Prostate gland (tissue), 2 donors: ENCODE measurements around the gene SLC1A2. TPM values are rescaled to one million over a fixed set of nuclear protein-coding genes. Genes with fewer than 3 reads are reported as not detected.

Source experiments
- DNase-seq: peaks from one replicate; pipeline ENCODE4 v3.0.0-alpha.2; 2019; ENCODE audit warnings: low spot score
- H3K27ac ChIP-seq, 2 donors: fragments of 200-600 bp; sonication (generic); 2 replicates each; pipeline ENCODE4 v1.5.1; 2017 to 2019
- H3K27me3 ChIP-seq: fragments of 200-600 bp; sonication (generic); replicated peaks from 2 replicates; pipeline ENCODE4 v1.5.1; 2019; ENCODE audit not compliant: insufficient read depth
- H3K36me3 ChIP-seq, 2 donors: fragments of 200-600 bp; sonication (generic); 1 replicate in 1 of 2; 2 replicates in 1 of 2; pipeline versions ENCODE4 v1.5.1 to v1.8.1; 2017 to 2019
- H3K4me1 ChIP-seq: fragments of 200-600 bp; sonication (generic); replicated peaks from 2 replicates; pipeline ENCODE4 v1.5.1; 2019
- H3K4me3 ChIP-seq, 2 donors: fragments of 200-600 bp; sonication (generic); 2 replicates each; pipeline ENCODE4 v1.5.1; 2017 to 2019
- H3K9me3 ChIP-seq: fragments of 200-600 bp; sonication (generic); 2 replicates; pipeline ENCODE4 v1.5.1; 2017
- POLR2A ChIP-seq: fragments of 450-650 bp; IDR thresholded peaks from one replicate; pipeline ENCODE4 v1.6.1; 2016; ENCODE audit warnings: antibody characterized with exemption, mild to moderate bottlenecking
- POLR2AphosphoS5 ChIP-seq: sonication (generic); formaldehyde crosslinking; IDR thresholded peaks from one replicate; pipeline ENCODE4 v1.6.1; 2017; ENCODE audit warnings: antibody characterized with exemption
- WGBS: methylation state at CpG from one replicate; pipeline ENCODE4 v1.1.5; 2018; 5-methylcytosine and 5-hydroxymethylcytosine counted together
- intact Hi-C: fragments of 100-400 bp; cut with DNase I; formaldehyde crosslinking; loops from one replicate; pipeline ENCODE4 v1.14.2; 2022
- total RNA-seq, 2 donors: library from RNA; depleted of rRNA; stranded (reverse); fragments of >200 nt; gene quantifications; one replicate each; pipeline ENCODE4 v1.1.0, GENCODE V29; 2016
- TF ChIP-seq, protein P1 (sequence below), 4 experiments: fragments of 200-600 bp in 2 of 4; fragments of 450-650 bp in 2 of 4; sonication (generic) in 2 of 4; IDR thresholded peaks; 1 replicate in 3 of 4; 2 replicates in 1 of 4; pipeline ENCODE4 v1.5.1; 2016 to 2019; ENCODE audit warnings: antibody characterized with exemption in 4 of 4, mild to moderate bottlenecking in 2 of 4, moderate library complexity in 2 of 4

SLC1A2 gene
- total RNA-seq, 2 donors from 2014 or later, result 0.82 to 1.5 TPM

DNA sequence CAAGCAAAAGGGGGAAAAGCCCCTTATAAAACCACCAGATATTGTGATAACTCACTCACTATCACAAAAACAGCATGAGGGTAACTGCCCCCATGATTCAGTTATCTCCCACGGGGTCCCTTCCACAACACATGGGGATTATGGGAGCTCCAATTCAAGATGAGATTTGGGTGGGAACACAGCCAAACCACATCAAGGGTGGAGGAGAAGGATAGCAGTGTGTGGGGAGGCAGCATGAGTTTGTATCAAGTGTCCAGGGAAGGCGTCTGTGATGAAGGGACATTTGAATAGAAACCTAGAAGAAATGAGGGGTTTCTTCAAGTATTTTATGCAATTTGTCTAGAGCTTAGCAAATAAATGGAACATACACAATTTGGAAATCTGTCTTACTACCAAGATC, 98.2 kb downstream of the SLC1A2 start:
- H3K27ac ChIP-seq, result no peak overlapping the region
- H3K4me3 ChIP-seq, result no peak overlapping the region
- no peaks in the 10 kb centered on the region for H3K36me3 ChIP-seq
- H3K9me3 ChIP-seq, result no peaks in the 10 kb centered on the region
- H3K4me1 ChIP-seq, result no peaks in the 10 kb centered on the region
- TF ChIP-seq POLR2AphosphoS5 (no peak), POLR2A (no peak)
- TF ChIP-seq, protein P1, sequence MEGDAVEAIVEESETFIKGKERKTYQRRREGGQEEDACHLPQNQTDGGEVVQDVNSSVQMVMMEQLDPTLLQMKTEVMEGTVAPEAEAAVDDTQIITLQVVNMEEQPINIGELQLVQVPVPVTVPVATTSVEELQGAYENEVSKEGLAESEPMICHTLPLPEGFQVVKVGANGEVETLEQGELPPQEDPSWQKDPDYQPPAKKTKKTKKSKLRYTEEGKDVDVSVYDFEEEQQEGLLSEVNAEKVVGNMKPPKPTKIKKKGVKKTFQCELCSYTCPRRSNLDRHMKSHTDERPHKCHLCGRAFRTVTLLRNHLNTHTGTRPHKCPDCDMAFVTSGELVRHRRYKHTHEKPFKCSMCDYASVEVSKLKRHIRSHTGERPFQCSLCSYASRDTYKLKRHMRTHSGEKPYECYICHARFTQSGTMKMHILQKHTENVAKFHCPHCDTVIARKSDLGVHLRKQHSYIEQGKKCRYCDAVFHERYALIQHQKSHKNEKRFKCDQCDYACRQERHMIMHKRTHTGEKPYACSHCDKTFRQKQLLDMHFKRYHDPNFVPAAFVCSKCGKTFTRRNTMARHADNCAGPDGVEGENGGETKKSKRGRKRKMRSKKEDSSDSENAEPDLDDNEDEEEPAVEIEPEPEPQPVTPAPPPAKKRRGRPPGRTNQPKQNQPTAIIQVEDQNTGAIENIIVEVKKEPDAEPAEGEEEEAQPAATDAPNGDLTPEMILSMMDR (IDR thresholded peaks at IDR 0.05), result no peak
- no peaks in the 10 kb centered on the region for H3K27me3 ChIP-seq
- intact Hi-C loops, result no loop called here
- no peak for DNase-seq
- WGBS, result 57% methylated on average over 2 of the region's 2 CpGs

DNA sequence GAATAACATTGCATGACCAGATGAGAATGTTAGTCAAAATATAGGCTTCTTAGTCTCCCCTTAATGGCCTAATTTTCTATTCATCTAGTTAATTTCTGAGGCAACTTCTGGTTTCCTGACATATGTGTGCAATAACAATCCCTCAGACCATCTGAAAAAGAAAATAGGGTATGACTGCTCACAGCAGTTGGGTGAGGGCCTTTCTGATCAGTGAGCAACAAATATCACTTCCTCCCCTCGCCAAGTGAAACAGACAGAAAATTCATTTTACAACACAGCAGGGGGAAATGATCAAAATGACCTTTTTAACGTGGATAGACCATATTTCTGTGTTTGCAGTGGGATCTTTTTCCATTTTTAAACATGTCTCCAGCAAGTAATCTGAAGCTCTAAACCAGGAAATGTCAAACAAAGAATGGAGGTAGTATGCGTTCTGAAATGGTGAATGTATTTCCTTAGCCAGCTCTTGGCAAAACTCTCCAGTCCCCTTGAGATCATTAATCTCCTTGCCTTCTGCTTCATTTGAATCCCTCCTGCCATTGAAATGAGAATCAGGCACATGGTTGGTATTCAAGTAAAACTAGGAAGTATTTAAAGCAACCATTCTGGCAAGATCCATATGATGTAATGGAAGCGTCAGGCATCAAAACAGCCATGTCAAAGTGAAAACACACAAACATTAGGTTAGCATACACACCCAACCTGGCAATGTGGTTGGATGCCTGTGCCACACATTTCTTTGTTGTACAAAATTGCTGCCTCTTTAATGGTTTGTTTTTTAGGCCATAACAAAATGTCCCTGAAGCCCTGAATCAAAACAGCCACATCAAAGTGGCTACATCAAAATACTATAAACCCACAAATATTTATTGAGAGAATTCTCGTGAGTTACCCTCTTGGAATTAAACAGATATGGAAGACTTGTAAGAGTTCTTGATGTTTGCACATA, 100.1 kb downstream of the SLC1A2 start:
- WGBS, result 40% methylated on average over 5 of the region's 5 CpGs
- peak overlapping the region in 1 of 2 donors; percentile 9 for H3K27ac ChIP-seq

DNA sequence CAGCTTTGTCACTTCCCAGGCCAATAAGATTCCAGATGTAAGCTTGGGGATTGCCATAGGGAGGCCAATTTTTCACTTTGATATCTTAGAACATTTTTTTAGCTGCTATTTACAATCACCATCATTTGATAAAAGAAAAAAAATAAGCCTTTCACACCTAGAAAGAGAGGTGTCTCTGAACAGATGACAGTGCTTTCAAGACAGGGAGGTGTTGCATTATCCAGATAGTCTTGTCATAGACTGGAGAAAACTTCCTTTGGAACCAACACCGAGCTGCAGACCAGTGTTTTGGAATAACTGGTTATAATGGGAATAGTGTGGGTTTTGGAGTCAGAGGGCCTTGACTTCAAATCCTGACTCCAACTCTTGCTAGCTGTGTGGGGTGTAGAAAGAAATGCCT, 101.0 kb downstream of the SLC1A2 start:
- H3K27me3 ChIP-seq, result no peaks in the 10 kb centered on the region
- WGBS, result 100% methylated on average over 1 of the region's 1 CpG
- no peak for DNase-seq
- intact Hi-C loops, result no loop called here
- no peak overlapping the region for H3K4me3 ChIP-seq
- H3K36me3 ChIP-seq, result no peaks in the 10 kb centered on the region
- no peaks in the 10 kb centered on the region for H3K4me1 ChIP-seq
- no peaks in the 10 kb centered on the region for H3K9me3 ChIP-seq
- TF ChIP-seq POLR2AphosphoS5 (no peak), POLR2A (no peak)
- TF ChIP-seq, protein P1 (IDR thresholded peaks at IDR 0.05), result no peak
- no peak overlapping the region for H3K27ac ChIP-seq

More for the DNA sequence above, 100.1 kb downstream of the SLC1A2 start:
- H3K4me3 ChIP-seq, result no peak overlapping the region
- DNase-seq, result no peak
- H3K27me3 ChIP-seq, result no peaks in the 10 kb centered on the region
- intact Hi-C loops, result no loop called here
- H3K36me3 ChIP-seq, result no peaks in the 10 kb centered on the region
- H3K9me3 ChIP-seq, result no peaks in the 10 kb centered on the region
- H3K4me1 ChIP-seq, result no peaks in the 10 kb centered on the region
- TF ChIP-seq POLR2A (no peak), POLR2AphosphoS5 (peak; percentile 19)
- TF ChIP-seq, protein P1 (IDR thresholded peaks at IDR 0.05), result no peak

DNA sequence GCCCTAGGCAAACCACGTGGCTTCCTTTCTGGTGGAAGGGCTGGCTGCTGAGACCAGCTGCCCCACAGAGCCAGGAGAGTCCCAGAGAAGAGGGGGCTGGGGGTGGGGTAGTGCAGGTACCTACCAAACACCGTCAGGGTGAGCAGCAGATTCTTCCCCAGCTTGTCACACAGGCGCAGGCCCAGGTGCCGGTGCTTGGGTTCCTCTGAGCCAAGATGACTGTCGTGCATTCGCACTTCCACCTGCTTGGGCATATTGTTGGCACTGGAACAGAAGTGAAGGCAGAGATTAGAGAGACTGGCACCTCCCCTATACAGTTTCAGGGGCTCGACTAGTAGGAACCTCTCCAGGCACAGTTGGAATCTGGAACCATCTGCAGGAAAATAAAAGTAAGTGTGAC, 102.1 kb downstream of the SLC1A2 start:
- no peak overlapping the region for H3K27ac ChIP-seq
- no peaks in the 10 kb centered on the region for H3K27me3 ChIP-seq
- no peaks in the 10 kb centered on the region for H3K4me1 ChIP-seq
- no peaks in the 10 kb centered on the region for H3K36me3 ChIP-seq
- H3K4me3 ChIP-seq, result no peak overlapping the region
- H3K9me3 ChIP-seq, result no peaks in the 10 kb centered on the region
- intact Hi-C loops, result no loop called here
- TF ChIP-seq, protein P1 (IDR thresholded peaks at IDR 0.05), result no peak
- TF ChIP-seq POLR2AphosphoS5, result no peak
- no peak for TF ChIP-seq POLR2A
- no peak for DNase-seq
- WGBS, result 84% methylated on average over 7 of the region's 7 CpGs

DNA sequence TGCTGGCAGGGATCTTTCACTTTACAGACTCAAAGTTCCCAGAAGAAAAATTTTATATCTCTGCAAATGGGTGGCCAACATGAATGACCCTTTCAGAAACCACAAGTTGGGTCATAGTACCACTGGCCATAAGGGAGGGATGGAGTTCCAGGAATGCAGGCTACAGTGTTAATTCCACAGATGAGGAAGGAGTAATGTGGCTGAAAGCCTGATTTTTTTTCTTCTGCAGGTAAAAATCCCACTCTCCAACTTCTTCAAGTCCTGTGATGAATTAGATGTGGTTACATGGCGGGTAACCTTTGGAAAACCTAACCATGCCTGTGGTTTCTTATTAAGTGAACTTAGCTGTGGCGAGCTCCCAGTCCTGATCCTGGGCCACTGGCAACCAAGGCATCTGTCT, 103.2 kb downstream of the SLC1A2 start:
- 94% methylated on average over 2 of the region's 2 CpGs for WGBS
- Histone ChIP-seq H3K4me1 (no peaks in the 10 kb centered on the region), H3K4me3 (no peak overlapping the region), H3K9me3 (no peaks in the 10 kb centered on the region), H3K27me3 (no peaks in the 10 kb centered on the region), H3K36me3 (no peaks in the 10 kb centered on the region), H3K27ac (no peak overlapping the region)
- DNase-seq, result no peak
- intact Hi-C loops, result no loop called here
- TF ChIP-seq POLR2A, result no peak
